Esophagus squamous epithelium (tissue), 4 donors: ENCODE results near the gene NAA50.

Experiments used
- CTCF ChIP-seq, 6 experiments: fragments of 450-650 bp in 4 of 6; fragments of 200-600 bp in 2 of 6; sonication (generic) in 2 of 6; IDR thresholded peaks; one replicate each; pipeline ENCODE4 v1.5.1; 2016 to 2019; ENCODE audit warnings: antibody characterized with exemption in 6 of 6, mild to moderate bottlenecking in 4 of 6, moderate library complexity in 4 of 6
- POLR2A ChIP-seq, 4 donors: fragments of 450-650 bp; IDR thresholded peaks; one replicate each; pipeline ENCODE4 v1.6.1; 2017; ENCODE audit warnings: antibody characterized with exemption in 4 of 4, mild to moderate bottlenecking in 4 of 4, moderate library complexity in 3 of 4

DNA sequence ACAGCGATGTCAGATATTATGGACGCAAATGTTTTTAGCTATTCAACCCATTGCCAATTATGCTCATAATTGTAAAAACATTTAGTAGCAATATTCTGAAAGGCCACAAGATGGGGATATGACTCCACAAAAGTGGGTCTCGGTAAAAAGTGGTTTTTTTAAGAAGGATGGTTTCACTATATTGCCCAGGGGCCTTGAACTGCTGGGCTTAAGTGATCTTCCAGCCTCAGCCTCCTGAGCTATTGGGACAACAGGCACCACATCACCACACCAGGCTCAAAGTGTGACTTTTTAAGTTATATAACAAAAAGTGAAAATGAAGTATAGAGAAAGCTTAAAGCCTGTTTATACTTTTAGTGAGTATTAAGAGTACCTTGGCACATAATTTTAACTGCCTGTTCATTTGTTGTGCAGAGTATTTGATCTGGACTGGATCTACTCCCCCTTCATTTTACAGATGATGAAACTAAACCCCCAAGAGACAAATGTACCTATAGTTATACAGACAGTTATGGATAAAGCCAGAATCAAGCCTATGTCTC is 9.4 kb downstream of the NAA50 start:
- TF ChIP-seq POLR2A (IDR thresholded peaks at IDR 0.05) (no peak), CTCF (IDR thresholded peaks at IDR 0.05) (peak; percentile 45 to 76 (median 64))
